ENCODE data around the gene FAM234A.

Gene FAM234A

DNA sequence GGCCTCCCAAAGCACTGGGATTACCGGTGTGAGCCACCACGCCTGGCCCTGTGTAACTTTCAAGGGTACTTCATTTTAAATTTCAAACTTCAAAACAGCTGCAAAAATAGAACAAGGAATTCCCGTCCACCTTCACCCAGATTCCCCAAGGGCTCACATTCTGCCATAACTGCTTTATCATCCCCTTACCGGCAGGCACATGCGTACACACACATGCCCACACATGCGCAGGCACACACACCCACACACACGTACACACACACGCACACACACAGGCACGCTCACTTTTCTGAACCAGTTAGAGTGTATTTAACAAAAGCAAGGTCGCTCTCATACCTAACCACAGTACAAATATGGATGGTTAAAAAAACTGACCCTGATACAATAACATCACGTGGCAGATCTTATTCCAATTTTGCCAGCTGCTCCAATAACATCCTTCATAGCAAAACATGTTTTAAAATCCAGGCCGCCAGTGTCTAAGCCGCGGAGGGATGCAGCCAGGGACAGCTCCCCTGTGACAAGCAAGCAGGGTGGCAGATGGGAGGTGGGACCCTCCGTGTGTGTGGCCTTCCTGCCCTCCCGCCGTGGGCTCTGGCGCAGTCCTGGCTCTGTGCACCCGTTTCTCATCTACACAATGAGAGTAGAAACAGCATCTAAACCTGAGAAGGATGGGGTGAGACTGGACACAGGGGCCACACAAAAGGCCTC lies 71.5 kb downstream of the FAM234A start:
- DNase-seq: no peak

DNA sequence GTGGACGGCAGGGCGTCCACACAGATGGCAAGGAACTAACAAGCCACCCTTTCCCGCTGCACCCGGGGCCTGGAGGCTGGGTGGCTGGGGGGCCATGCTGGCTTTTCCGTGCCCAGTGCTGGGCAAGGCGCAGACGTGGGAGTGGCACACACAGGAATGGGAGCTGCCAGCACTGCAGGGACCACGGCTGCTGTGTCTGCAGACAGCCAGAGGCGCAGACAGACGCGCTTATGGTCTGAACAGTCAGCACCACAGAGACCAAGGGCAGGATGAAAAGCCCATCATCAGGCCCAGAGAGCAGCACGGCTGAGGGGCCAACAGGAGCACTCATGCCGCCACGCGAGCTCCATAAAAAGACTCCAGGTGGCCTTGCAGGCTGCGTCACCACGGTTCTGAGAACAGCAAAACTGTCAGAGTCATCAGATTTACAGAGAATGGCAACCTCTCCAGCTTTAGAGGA lies 72.3 kb downstream of the FAM234A start:
- no peak for DNase-seq

DNA sequence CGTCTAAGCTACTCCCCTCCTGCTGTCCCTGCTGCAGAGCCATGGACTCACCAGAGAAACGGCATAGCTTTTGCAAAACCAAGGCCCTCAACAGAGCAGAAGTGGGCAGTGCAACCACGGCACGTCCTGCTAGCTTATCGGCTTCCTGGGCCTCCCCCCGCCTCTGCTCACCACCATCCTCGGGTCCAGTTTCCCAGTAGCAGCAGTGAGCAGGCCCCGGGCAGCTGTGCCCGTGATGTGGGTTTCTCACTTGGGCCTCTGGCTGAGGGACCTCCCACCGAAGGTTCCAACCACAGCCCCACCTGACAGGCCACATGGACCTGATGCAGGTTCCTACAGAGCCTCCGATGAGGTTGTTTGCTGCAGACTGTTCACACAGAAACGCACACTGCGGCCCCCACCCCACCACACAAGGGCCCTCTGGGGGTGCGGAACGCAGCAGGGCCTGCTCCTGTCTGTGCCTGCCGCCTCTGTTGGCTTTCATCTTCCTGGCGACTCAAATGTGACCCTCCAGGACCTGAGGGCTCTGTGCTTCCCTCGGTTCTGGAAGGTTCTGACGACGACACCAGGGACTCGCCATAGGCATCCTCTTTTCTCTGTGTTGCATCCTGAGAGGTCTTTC lies 73.2 kb downstream of the FAM234A start:
- DNase-seq: no peak

DNA sequence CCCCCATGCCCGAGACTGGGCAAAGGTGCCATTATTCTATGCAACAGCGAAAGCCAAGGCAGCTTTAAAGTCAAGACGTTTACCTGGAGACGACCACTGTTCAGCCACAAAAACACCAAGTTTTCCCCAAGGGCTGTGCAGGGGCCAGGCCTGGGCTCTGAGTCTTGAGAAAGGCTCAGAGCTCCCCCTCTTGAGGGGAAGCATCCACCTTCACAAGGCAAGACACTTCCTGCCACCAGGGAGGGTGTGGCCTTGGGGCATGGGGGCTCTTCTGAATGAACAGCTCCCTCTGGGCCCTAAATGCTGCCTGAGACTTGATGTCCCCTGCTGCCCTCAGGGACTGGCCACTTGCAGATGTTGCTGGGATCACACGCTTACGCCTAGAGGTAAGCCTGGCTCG lies 74.9 kb downstream of the FAM234A start:
- no peak for DNase-seq

DNA sequence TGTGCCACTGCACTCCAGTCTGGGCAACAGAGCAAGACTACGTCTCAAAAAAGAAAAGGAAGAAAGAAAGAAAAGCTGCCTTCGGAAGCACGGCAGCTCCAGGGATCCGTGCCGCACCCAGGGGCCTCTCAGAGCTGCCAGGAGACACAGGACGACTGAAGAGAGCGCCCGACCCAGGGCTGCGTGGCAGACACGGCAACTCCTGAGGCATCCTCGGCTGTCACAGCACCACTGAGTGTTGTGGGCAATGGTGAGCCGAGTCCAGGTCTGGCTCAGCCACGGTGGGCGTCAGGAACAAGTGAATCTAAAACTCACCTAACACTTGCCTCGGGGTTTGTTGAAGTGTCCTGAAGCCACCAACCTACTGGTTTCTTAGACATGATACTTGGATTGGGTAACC lies 77.1 kb downstream of the FAM234A start:
- no peak for DNase-seq

DNA sequence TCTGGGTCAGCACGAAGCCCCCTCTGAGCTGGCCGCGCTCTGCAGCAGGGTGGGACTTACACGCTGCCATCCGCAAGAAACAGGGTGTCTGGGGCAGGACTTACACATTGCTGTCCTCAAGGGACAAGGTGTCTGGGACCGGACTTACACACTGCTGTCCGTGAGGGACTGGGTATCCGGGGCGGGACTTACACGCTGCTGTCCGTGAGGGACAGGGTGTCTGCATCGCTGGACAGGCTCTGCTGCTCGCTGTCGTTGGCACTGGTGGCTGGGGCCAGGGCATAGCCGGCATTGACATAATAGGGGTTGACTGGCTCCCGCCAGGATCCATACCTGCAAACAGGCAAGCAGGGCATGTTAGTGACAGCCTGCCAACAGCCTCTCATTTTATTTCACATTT lies 79.7 kb downstream of the FAM234A start:
- DNase-seq: no peak

DNA sequence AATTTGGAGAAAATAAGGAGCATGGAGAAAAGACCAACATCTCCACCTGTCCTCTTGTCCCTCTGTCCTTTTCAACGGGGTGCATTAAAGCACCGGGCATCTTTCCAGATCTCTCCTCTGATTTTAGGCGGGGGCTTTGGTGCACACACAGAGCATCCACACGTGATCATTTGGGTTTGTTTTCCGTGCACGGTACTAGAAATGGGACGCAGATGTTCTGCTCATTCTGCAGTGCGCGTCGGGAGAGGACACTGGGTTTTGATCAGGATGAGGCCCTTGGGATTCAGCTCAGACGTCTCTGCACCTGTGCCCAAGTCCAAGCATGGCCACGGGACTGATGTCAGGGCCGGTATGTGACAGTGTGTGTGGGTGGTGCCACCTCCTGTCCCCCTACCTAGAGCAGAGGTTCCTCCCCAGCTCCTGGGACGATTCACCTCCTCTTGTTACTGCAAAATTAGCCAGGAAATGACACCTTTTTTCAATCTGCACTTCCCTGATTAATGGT lies 80.2 kb downstream of the FAM234A start:
- DNase-seq: no peak

Data from 8988T (cell line).